CD4-positive, alpha-beta T cell (primary cell): Measurements from ENCODE around the gene AGAP1. TPM values are rescaled to one million over a fixed set of nuclear protein-coding genes. Genes with fewer than 3 reads are reported as not detected.
A peak's percentile ranks its signal among the peaks of the same experiment; 100 is the strongest.

Experiments
- ATAC-seq: fragments of 200-7000 bp; cut with Tn5 transposase; one replicate; pipeline ENCODE4 v1.10.0; 2022; ENCODE audit warnings: mild to moderate bottlenecking; ENCODE audit not compliant: poor library complexity
- CTCF ChIA-PET: fragments of 350-600 bp; sonication (Branson Sonifier 250); formaldehyde crosslinking; loops from one replicate; lab custom pipeline; 2021; ENCODE audit warnings: antibody characterized with exemption, inconsistent platforms; lab: Charles Lee
- POLR2A ChIA-PET: fragments of 350-600 bp; sonication (Branson Sonifier 250); formaldehyde crosslinking; loops from one replicate; lab custom pipeline; 2021; ENCODE audit warnings: antibody characterized with exemption, inconsistent platforms; lab: Charles Lee
- DNase-seq, 14 experiments: peaks; one replicate each; pipeline ENCODE4 v3.0.0-alpha.2; 2013 to 2020; ENCODE audit warnings: mixed read lengths in 2 of 14
- H3K27ac ChIP-seq, 2 donors: one replicate each; pipeline versions ENCODE4 v1.5.1 to v1.7.0; 2013; ENCODE audit warnings: low read length in 2 of 2, low read depth in 1 of 2, mild to moderate bottlenecking in 1 of 2
- H3K27me3 ChIP-seq, 2 experiments: 1 replicate in 1 of 2; 2 replicates in 1 of 2; pipeline versions ENCODE4 v1.6.1 to v1.7.0; 2013; ENCODE audit warnings: low read length in 2 of 2, control low read depth in 1 of 2, mild to moderate bottlenecking in 1 of 2, moderate library complexity in 1 of 2; ENCODE audit not compliant: insufficient read depth in 2 of 2, control insufficient read depth in 1 of 2
- H3K36me3 ChIP-seq: one replicate; pipeline ENCODE4 v1.6.1; 2013; ENCODE audit warnings: low read length, control low read depth; ENCODE audit not compliant: insufficient read depth
- H3K4me1 ChIP-seq: one replicate; pipeline ENCODE4 v1.6.1; 2013; ENCODE audit warnings: low read length, control low read depth; ENCODE audit not compliant: insufficient read depth
- H3K4me3 ChIP-seq: one replicate; pipeline ENCODE4 v1.5.1; 2013; ENCODE audit warnings: mild to moderate bottlenecking, low read length, moderate library complexity
- H3K9me3 ChIP-seq, 2 experiments: 1 replicate in 1 of 2; 2 replicates in 1 of 2; pipeline versions ENCODE4 v1.6.1 to v1.7.0; 2013; ENCODE audit warnings: low read length in 2 of 2, mild to moderate bottlenecking in 2 of 2, control low read depth in 1 of 2, moderate library complexity in 1 of 2; ENCODE audit not compliant: control insufficient read depth in 1 of 2, insufficient read depth in 1 of 2
- H3K27ac Mint-ChIP-seq: one replicate; pipeline ENCODE4 v1.8.0; 2020; ENCODE audit warnings: mixed read lengths
- H3K27me3 Mint-ChIP-seq: one replicate; pipeline ENCODE4 v1.8.0; 2021; ENCODE audit warnings: mixed read lengths
- H3K36me3 Mint-ChIP-seq: one replicate; pipeline ENCODE4 v1.8.0; 2021; ENCODE audit warnings: low read depth, mixed read lengths
- H3K4me1 Mint-ChIP-seq: one replicate; pipeline ENCODE4 v1.8.0; 2021; ENCODE audit warnings: low read depth, mixed read lengths
- H3K4me3 Mint-ChIP-seq: one replicate; pipeline ENCODE4 v1.8.0; 2020; ENCODE audit warnings: mild to moderate bottlenecking, mixed read lengths
- H3K9me3 Mint-ChIP-seq: one replicate; pipeline ENCODE4 v1.8.0; 2020; ENCODE audit warnings: mixed read lengths
- intact Hi-C, 2 experiments: fragments of 100-400 bp; cut with DNase I in 1 of 2; cut with micrococcal nuclease in 1 of 2; formaldehyde crosslinking; loops; one replicate each; pipeline versions ENCODE4 v1.15.1 to v1.9.0; 2023 to 2025; cut with DNase I, micrococcal nuclease
- total RNA-seq, 174 experiments: library from RNA in 2 of 174; stranded (reverse) in 2 of 174; gene quantifications; one replicate each; pipeline ENCODE4 v1.2.3 and lab custom pipeline; 2021 to 2026
- TF ChIP-seq, protein P1 (sequence below): fragments of 200-600 bp; IDR thresholded peaks from one replicate; pipeline ENCODE4 v1.8.0; 2022; ENCODE audit warnings: antibody characterized with exemption, mild to moderate bottlenecking

AGAP1 gene
- total RNA-seq, 2 experiments from 2014 or later = 2.6 to 3.1 TPM

DNA sequence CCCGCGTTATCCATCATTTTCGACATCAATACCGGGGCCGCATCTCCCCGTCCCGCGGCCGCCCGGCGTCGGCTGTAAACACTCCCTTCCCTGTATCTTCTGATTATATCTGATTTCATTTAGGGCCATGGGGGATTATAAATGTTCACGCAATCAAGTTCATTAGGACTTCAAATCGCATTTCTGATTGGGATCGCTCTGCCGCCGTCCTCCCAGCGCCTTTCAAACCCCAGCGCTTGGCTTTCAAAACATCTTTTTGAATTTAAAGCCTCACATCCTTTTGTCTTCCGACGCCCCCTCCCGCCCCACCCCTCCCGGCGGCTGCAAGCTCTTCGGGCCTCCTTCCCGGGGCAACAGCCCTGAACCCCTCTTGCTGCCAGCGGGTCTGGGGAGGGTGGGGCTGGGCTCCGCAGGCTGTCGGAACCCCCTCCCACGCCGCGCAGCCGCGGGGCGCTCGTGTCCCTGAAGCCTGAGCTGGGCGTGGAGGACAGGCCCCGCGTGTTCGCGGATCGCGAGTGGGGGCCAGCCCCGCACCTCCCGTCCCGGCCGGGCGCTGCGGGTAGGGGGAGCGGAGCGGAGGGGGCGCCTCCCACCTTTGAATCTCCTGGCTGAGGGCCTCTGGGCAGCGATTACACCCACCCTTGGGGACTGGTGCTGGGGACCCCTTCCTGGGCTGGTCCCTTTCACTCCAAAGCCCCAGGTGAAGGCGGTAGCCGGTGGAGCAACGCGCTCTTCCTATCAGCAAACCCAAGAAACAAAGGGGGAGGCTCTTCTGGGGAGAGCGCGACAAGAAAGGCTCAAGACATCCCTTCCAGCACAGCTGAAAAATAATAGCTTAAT is 685.6 kb downstream of the AGAP1 start:
- Histone ChIP-seq H3K9me3 (peaks cover 0 to 29% of the 10 kb centered on the region in 2 experiments), H3K4me1 (peaks cover 17% of the 10 kb centered on the region), H3K27ac (no peak overlapping the region), H3K27me3 (peaks cover 54 to 88% of the 10 kb centered on the region in 2 experiments), H3K4me3 (no peak overlapping the region), H3K36me3 (no peaks in the 10 kb centered on the region)
- Mint-ChIP-seq H3K36me3 (no peaks in the 10 kb centered on the region), H3K4me3 (no peak overlapping the region), H3K9me3 (no peaks in the 10 kb centered on the region), H3K27me3 (peaks cover 90% of the 10 kb centered on the region), H3K27ac (no peak overlapping the region), H3K4me1 (peaks cover 12% of the 10 kb centered on the region)
- CTCF ChIA-PET = interaction anchor here (2.4 kb wide), 1 partner anchor 400 kb away, joined by 6 read pairs; no protein-coding TSS in a partner anchor
- DNase-seq = no peak
- TF ChIP-seq, protein P1, sequence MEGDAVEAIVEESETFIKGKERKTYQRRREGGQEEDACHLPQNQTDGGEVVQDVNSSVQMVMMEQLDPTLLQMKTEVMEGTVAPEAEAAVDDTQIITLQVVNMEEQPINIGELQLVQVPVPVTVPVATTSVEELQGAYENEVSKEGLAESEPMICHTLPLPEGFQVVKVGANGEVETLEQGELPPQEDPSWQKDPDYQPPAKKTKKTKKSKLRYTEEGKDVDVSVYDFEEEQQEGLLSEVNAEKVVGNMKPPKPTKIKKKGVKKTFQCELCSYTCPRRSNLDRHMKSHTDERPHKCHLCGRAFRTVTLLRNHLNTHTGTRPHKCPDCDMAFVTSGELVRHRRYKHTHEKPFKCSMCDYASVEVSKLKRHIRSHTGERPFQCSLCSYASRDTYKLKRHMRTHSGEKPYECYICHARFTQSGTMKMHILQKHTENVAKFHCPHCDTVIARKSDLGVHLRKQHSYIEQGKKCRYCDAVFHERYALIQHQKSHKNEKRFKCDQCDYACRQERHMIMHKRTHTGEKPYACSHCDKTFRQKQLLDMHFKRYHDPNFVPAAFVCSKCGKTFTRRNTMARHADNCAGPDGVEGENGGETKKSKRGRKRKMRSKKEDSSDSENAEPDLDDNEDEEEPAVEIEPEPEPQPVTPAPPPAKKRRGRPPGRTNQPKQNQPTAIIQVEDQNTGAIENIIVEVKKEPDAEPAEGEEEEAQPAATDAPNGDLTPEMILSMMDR = no peak
- POLR2A ChIA-PET = no interaction called here
- intact Hi-C loops = loop anchor here (2.0 to 5.0 kb wide), 3 partner anchors 401 to 413 kb away; no protein-coding TSS in a partner anchor
- ATAC-seq = no peak

- H3K9me3 ChIP-seq = peaks cover 0 to 36% of the 10 kb centered on the region in 2 experiments
- peaks cover 17% of the 10 kb centered on the region for H3K4me1 ChIP-seq
- Mint-ChIP-seq H3K4me3 (no peak overlapping the region), H3K27ac (no peak overlapping the region), H3K36me3 (no peaks in the 10 kb centered on the region), H3K4me1 (peaks cover 12% of the 10 kb centered on the region), H3K27me3 (peaks cover 90% of the 10 kb centered on the region), H3K9me3 (no peaks in the 10 kb centered on the region)
- no peak overlapping the region for H3K27ac ChIP-seq
- DNase-seq (no peak), ATAC-seq (no peak)
- TF ChIP-seq, protein P1 = no peak
- intact Hi-C loops = loop anchor here (2.0 kb wide), 2 partner anchors 401 to 413 kb away; no protein-coding TSS in a partner anchor
- POLR2A ChIA-PET = no interaction called here
- no peak overlapping the region for H3K4me3 ChIP-seq
- CTCF ChIA-PET = interaction anchor here (2.4 kb wide), 1 partner anchor 401 kb away, joined by 6 read pairs; no protein-coding TSS in a partner anchor
- H3K36me3 ChIP-seq = no peaks in the 10 kb centered on the region
- H3K27me3 ChIP-seq = peaks cover 56 to 88% of the 10 kb centered on the region in 2 experiments
Measured at GRCh38 chr2:236180076-236180816, 686.4 kb downstream of the AGAP1 start.

DNA sequence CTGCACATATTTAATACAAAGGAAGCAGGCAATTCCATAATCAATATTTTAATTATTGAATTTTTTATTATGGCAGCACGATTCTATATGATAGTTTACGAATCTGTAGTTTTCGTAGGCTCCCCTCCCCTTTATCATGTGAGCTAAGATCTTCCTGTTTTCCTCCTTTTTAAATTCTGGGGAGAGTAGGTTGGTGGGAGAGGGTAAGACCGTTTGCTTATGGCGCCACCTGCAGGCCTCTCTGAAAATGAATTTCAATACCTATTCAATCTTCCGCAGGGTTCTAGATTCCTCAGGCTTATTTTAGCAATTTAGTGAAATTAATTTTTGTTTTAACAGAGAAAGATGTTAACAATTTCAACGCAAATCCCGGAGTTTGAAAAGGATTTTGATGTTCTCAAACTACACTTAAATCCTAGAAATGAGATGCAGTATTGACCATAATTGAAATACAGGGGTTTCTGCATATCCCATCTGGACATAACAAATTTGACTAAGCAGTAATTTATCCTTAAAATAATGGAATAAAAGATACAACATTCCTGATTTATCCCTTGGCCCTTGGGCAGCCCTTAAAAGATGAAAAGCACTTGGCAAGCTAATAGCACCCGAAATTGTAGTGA is 687.1 kb downstream of the AGAP1 start:
- peaks cover 52 to 82% of the 10 kb centered on the region in 2 experiments for H3K27me3 ChIP-seq
- H3K9me3 ChIP-seq = peaks cover 0 to 37% of the 10 kb centered on the region in 2 experiments
- DNase-seq = peak in 5 of 14 experiments; percentile 6 to 43 (median 20)
- H3K27me3 Mint-ChIP-seq = peaks cover 89% of the 10 kb centered on the region
- H3K27ac Mint-ChIP-seq = no peak overlapping the region
- ChIA-PET POLR2A (no interaction called here), CTCF (interaction anchor here (2.4 kb wide), 1 partner anchor 401 kb away, joined by 6 read pairs; no protein-coding TSS in a partner anchor)
- no peaks in the 10 kb centered on the region for H3K36me3 Mint-ChIP-seq
- H3K4me3 Mint-ChIP-seq = no peak overlapping the region
- intact Hi-C loops = loop anchor here (2.0 kb wide), 2 partner anchors 402 to 414 kb away; no protein-coding TSS in a partner anchor
- no peak for ATAC-seq
- H3K4me3 ChIP-seq = no peak overlapping the region
- no peaks in the 10 kb centered on the region for H3K9me3 Mint-ChIP-seq
- H3K4me1 Mint-ChIP-seq = peaks cover 12% of the 10 kb centered on the region
- no peaks in the 10 kb centered on the region for H3K36me3 ChIP-seq
- peaks cover 17% of the 10 kb centered on the region for H3K4me1 ChIP-seq
- H3K27ac ChIP-seq = no peak overlapping the region
- TF ChIP-seq, protein P1 = peak; percentile 47
